IMR-90 (cell line): ENCODE measurements around the gene ACADSB. TPM values are rescaled to one million over a fixed set of nuclear protein-coding genes. Genes with fewer than 3 reads are reported as not detected.

Source experiments
- ATAC-seq: fragments of 200-7000 bp; cut with Tn5 transposase; 2 replicates; pipeline ENCODE4 v1.9.1; 2020; ENCODE audit warnings: low read depth, mild to moderate bottlenecking, moderate library complexity
- BruUV-seq: library from RNA; stranded (reverse); fragments of 400-500 nt; replicated peaks from 2 replicates; lab custom pipeline; 2021; lab: Mats Ljungman, UMichigan
- CTCF ChIA-PET: fragments of 300-600 bp; formaldehyde crosslinking; extraction: SDS; loops from one replicate; lab custom pipeline; 2021; ENCODE audit warnings: antibody characterized with exemption; lab: Yijun Ruan, JAX
- POLR2A ChIA-PET: fragments of 300-600 bp; sonication (Branson Sonifier 250); formaldehyde crosslinking; loops from one replicate; lab custom pipeline; 2022; ENCODE audit warnings: antibody characterized with exemption; ENCODE audit not compliant: unreplicated experiment; lab: Charles Lee
- DNase-seq: peaks from one replicate; pipeline ENCODE4 v3.0.0; 2013
- H2AFZ ChIP-seq: replicated peaks from 2 replicates; pipeline ENCODE3; 2013; ENCODE audit warnings: low read length, mild to moderate bottlenecking; ENCODE audit not compliant: poor library complexity
- H2AK5ac ChIP-seq: 2 replicates; pipeline ENCODE4 v1.6.1; 2013; ENCODE audit warnings: low read depth, low read length, inconsistent platforms
- H2AK9ac ChIP-seq: replicated peaks from 2 replicates; pipeline ENCODE3; 2013; ENCODE audit warnings: mild to moderate bottlenecking, low read depth, low read length, moderate library complexity; ENCODE audit not compliant: poor library complexity
- H2BK120ac ChIP-seq: 2 replicates; pipeline ENCODE4 v1.6.1; 2013; ENCODE audit warnings: low read depth, low read length, inconsistent platforms
- H2BK15ac ChIP-seq: 3 replicates; pipeline ENCODE4 v1.6.1; 2013; ENCODE audit warnings: low read depth, low read length, inconsistent platforms
- H2BK20ac ChIP-seq: 2 replicates; pipeline ENCODE4 v1.6.1; 2013; ENCODE audit warnings: low read depth, mild to moderate bottlenecking, inconsistent platforms, low read length, moderate library complexity
- H2BK5ac ChIP-seq: 2 replicates; pipeline ENCODE4 v1.6.1; 2013; ENCODE audit warnings: mild to moderate bottlenecking, low read depth, low read length, inconsistent platforms; ENCODE audit not compliant: poor library complexity, severe bottlenecking
- H3K14ac ChIP-seq: replicated peaks from 2 replicates; pipeline ENCODE4 v1.6.1; 2013; ENCODE audit warnings: low read depth, low read length, inconsistent platforms
- H3K18ac ChIP-seq: 2 replicates; pipeline ENCODE4 v1.6.1; 2013; ENCODE audit warnings: low read depth, low read length, control low read depth
- H3K23ac ChIP-seq: 2 replicates; pipeline ENCODE4 v1.6.1; 2013; ENCODE audit warnings: low read depth, low read length, inconsistent platforms
- H3K27ac ChIP-seq: 2 replicates; pipeline ENCODE4 v1.5.1; 2013; ENCODE audit warnings: mild to moderate bottlenecking, control low read depth, low read length; ENCODE audit not compliant: insufficient read depth
- H3K27me3 ChIP-seq: 2 replicates; pipeline ENCODE4 v1.6.1; 2013; ENCODE audit warnings: low read length; ENCODE audit not compliant: control insufficient read depth, insufficient read depth
- H3K36me3 ChIP-seq: 2 replicates; pipeline ENCODE4 v1.6.1; 2013; ENCODE audit warnings: low read length, mixed read lengths; ENCODE audit not compliant: control insufficient read depth, insufficient read depth
- H3K4ac ChIP-seq: 2 replicates; pipeline ENCODE4 v1.6.1; 2013; ENCODE audit warnings: low read depth, low read length, inconsistent platforms
- H3K4me1 ChIP-seq: 2 replicates; pipeline ENCODE4 v1.6.1; 2013; ENCODE audit warnings: low read length, mixed read lengths; ENCODE audit not compliant: control insufficient read depth, insufficient read depth
- H3K4me2 ChIP-seq: 2 replicates; pipeline ENCODE4 v1.6.1; 2013; ENCODE audit warnings: low read depth, mild to moderate bottlenecking, control low read depth, low read length, moderate library complexity
- H3K4me3 ChIP-seq: 2 replicates; pipeline ENCODE4 v1.5.1; 2013; ENCODE audit warnings: low read depth, mild to moderate bottlenecking, control low read depth, low read length, moderate library complexity; ENCODE audit not compliant: insufficient read depth
- H3K56ac ChIP-seq: 2 replicates; pipeline ENCODE4 v1.6.1; 2013; ENCODE audit warnings: low read length, inconsistent platforms; ENCODE audit not compliant: insufficient read depth; ENCODE audit errors: extremely low read depth
- H3K79me1 ChIP-seq, 2 experiments: 2 replicates each; pipeline ENCODE4 v1.6.1; 2013; ENCODE audit warnings: low read length in 2 of 2, inconsistent platforms in 1 of 2, low read depth in 1 of 2
- H3K9ac ChIP-seq: 2 replicates; pipeline ENCODE4 v1.6.1; 2013; ENCODE audit warnings: low read depth, low read length, control low read depth
- H3K9me1 ChIP-seq: 2 replicates; pipeline ENCODE4 v1.6.1; 2013; ENCODE audit warnings: low read length, inconsistent platforms; ENCODE audit not compliant: insufficient read depth
- H3K9me3 ChIP-seq: 2 replicates; pipeline ENCODE4 v1.6.1; 2013; ENCODE audit warnings: low read length; ENCODE audit not compliant: control insufficient read depth, insufficient read depth
- H4K20me1 ChIP-seq: 2 replicates; pipeline ENCODE4 v1.6.1; 2013; ENCODE audit warnings: low read length, inconsistent platforms; ENCODE audit not compliant: insufficient read depth
- H4K5ac ChIP-seq: 2 replicates; pipeline ENCODE4 v1.6.1; 2013; ENCODE audit warnings: mild to moderate bottlenecking, low read depth, low read length, control low read depth
- H4K8ac ChIP-seq, 2 experiments: 2 replicates each; pipeline ENCODE4 v1.6.1; 2013; ENCODE audit warnings: low read depth in 2 of 2, low read length in 2 of 2, control low read depth in 1 of 2, inconsistent platforms in 1 of 2
- H4K91ac ChIP-seq: 2 replicates; pipeline ENCODE4 v1.6.1; 2013; ENCODE audit warnings: low read depth, low read length, inconsistent platforms; ENCODE audit not compliant: insufficient read depth
- BHLHE40 ChIP-seq: fragments of 150-350 bp; IDR thresholded peaks from 2 replicates; pipeline ENCODE4 v1.6.1; 2016; ENCODE audit warnings: mild to moderate bottlenecking, low read depth, low read length
- CEBPB ChIP-seq: IDR thresholded peaks from 2 replicates; pipeline ENCODE4 v1.6.1; 2012; ENCODE audit warnings: low read depth, low read length, improper control_type of control experiment
- CHD1 ChIP-seq: IDR thresholded peaks from 2 replicates; pipeline ENCODE4 v1.6.1; 2012; ENCODE audit warnings: low read depth, low read length, improper control_type of control experiment
- FOS ChIP-seq: fragments of 150-350 bp; IDR thresholded peaks from 2 replicates; pipeline ENCODE4 v1.6.1; 2016; ENCODE audit warnings: low read depth, low read length
- MAFK ChIP-seq: IDR thresholded peaks from 2 replicates; pipeline ENCODE4 v1.6.1; 2012; ENCODE audit warnings: low read depth, low read length, improper control_type of control experiment
- MAZ ChIP-seq: IDR thresholded peaks from 2 replicates; pipeline ENCODE4 v1.6.1; 2012; ENCODE audit warnings: low read depth, mild to moderate bottlenecking, low read length, improper control_type of control experiment, moderate library complexity, borderline replicate concordance
- MXI1 ChIP-seq: IDR thresholded peaks from 2 replicates; pipeline ENCODE4 v1.6.1; 2012; ENCODE audit warnings: low read depth, mild to moderate bottlenecking, low read length, moderate library complexity, borderline replicate concordance
- NFE2L2 ChIP-seq: fragments of 150-350 bp; IDR thresholded peaks from 2 replicates; pipeline ENCODE4 v1.6.1; 2016; ENCODE audit warnings: low read depth, mild to moderate bottlenecking, low read length
- POLR2A ChIP-seq: IDR thresholded peaks from 2 replicates; pipeline ENCODE4 v1.6.1; 2012; ENCODE audit warnings: mild to moderate bottlenecking, low read depth, low read length
- RAD21 ChIP-seq: IDR thresholded peaks from 2 replicates; pipeline ENCODE4 v1.6.1; 2012; ENCODE audit warnings: low read length, improper control_type of control experiment
- RCOR1 ChIP-seq: IDR thresholded peaks from 2 replicates; pipeline ENCODE4 v1.6.1; 2012; ENCODE audit warnings: mild to moderate bottlenecking, low read length, improper control_type of control experiment; ENCODE audit not compliant: insufficient replicate concordance
- RFX5 ChIP-seq: IDR thresholded peaks from 2 replicates; pipeline ENCODE4 v1.8.0; 2012; ENCODE audit warnings: low read depth, mild to moderate bottlenecking, low read length, moderate library complexity
- SMC3 ChIP-seq: fragments of 150-350 bp; IDR thresholded peaks from 2 replicates; pipeline ENCODE4 v1.6.1; 2016; ENCODE audit warnings: low read depth, mild to moderate bottlenecking, antibody characterized with exemption, low read length, moderate library complexity
- WGBS, 2 experiments: methylation state at CpG; one replicate each; pipeline versions ENCODE4 v1.1.5 to v1.1.7; 2013; ENCODE audit warnings: missing lambda C conversion rate in 2 of 2; ENCODE audit not compliant: insufficient read length in 1 of 2; ENCODE audit errors: extremely low coverage in 2 of 2; 5-methylcytosine and 5-hydroxymethylcytosine counted together
- dilution Hi-C: fragments of 300-500 bp; cut with HindIII; formaldehyde crosslinking; loops from one replicate; pipeline ENCODE4 v1.14.3; 2018; ENCODE audit warnings: low sequenced_read_pairs; ENCODE audit not compliant: unreplicated experiment
- in situ Hi-C: fragments of 300-500 bp; cut with MboI; formaldehyde crosslinking; loops from 3 replicates; pipeline ENCODE4 v1.14.3; 2019; ENCODE audit warnings: low sequenced_read_pairs, inconsistent platforms, mixed read lengths
- intact Hi-C: fragments of 100-400 bp; cut with micrococcal nuclease; formaldehyde crosslinking; loops from 2 replicates; pipeline ENCODE4 v1.10.0; 2022
- polyA plus RNA-seq, 3 experiments: library from polyadenylated mRNA; depleted of rRNA; stranded (reverse); fragments of >200 nt; gene quantifications; 2 replicates each; pipeline ENCODE4 v1.2.3, GENCODE V29; 2012; ENCODE audit warnings: low replicate concordance in 1 of 3
- total RNA-seq: library from RNA; depleted of rRNA; stranded (reverse); fragments of >200 nt; gene quantifications from 2 replicates; pipeline ENCODE4 v1.2.3, GENCODE V29; 2012
- TF ChIP-seq, protein P1 (sequence below): fragments of 150-350 bp; IDR thresholded peaks from 2 replicates; pipeline ENCODE4 v1.6.1; 2016; ENCODE audit warnings: low read depth, mild to moderate bottlenecking, low read length, moderate library complexity, borderline replicate concordance
- TF ChIP-seq, protein P2 (sequence below): conservative IDR thresholded peaks from 2 replicates; pipeline ENCODE4 v1.5.1; 2012; ENCODE audit warnings: mild to moderate bottlenecking, low read depth, low read length, improper control_type of control experiment
- TF ChIP-seq, protein P3 (sequence below): fragments of 150-350 bp; IDR thresholded peaks from 2 replicates; pipeline ENCODE4 v1.6.1; 2017; ENCODE audit warnings: mild to moderate bottlenecking, antibody characterized with exemption, low read length, low read depth

Gene ACADSB
- total and polyA plus RNA-seq, 2 of the 4 experiments (the other 2 are of a cell fraction), result 6.2 to 10.6 TPM

DNA sequence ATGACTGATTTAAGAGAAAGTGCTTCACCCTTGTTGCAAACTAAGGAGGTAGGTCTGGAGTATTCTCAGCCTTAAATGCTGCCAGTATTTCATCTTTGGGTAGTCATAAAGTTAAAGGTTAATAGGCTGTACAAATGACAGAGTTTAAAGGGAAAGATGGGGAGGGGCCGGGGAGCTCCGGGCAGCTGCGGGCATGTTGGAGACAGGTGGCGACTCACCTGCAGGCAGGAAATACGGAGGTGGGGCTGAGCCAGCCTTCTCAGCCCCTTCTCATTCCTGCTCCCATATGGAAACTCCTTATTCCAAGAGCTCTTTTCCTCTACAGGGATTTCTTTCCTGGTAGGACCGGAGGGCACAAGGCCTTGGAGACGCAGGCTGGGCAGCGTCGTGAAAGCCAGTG is 95.1 kb downstream of the ACADSB start:
- ChIA-PET POLR2A (no interaction called here), CTCF (no interaction called here)
- no peak overlapping the region for H3K23ac ChIP-seq
- WGBS, 2 experiments, result no CpG with 5 or more reads among the region's 9 CpGs
- no peaks in the 10 kb centered on the region for H3K79me1 ChIP-seq
- TF ChIP-seq SMC3 (no peak), NFE2L2 (no peak), MXI1 (no peak), RFX5 (no peak), FOS (no peak), MAZ (no peak), RCOR1 (no peak), CHD1 (no peak), POLR2A (no peak), CEBPB (no peak), MAFK (no peak), BHLHE40 (no peak), RAD21 (no peak)
- TF ChIP-seq, protein P1, sequence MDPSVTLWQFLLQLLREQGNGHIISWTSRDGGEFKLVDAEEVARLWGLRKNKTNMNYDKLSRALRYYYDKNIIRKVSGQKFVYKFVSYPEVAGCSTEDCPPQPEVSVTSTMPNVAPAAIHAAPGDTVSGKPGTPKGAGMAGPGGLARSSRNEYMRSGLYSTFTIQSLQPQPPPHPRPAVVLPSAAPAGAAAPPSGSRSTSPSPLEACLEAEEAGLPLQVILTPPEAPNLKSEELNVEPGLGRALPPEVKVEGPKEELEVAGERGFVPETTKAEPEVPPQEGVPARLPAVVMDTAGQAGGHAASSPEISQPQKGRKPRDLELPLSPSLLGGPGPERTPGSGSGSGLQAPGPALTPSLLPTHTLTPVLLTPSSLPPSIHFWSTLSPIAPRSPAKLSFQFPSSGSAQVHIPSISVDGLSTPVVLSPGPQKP, result no peak
- TF ChIP-seq, protein P2, sequence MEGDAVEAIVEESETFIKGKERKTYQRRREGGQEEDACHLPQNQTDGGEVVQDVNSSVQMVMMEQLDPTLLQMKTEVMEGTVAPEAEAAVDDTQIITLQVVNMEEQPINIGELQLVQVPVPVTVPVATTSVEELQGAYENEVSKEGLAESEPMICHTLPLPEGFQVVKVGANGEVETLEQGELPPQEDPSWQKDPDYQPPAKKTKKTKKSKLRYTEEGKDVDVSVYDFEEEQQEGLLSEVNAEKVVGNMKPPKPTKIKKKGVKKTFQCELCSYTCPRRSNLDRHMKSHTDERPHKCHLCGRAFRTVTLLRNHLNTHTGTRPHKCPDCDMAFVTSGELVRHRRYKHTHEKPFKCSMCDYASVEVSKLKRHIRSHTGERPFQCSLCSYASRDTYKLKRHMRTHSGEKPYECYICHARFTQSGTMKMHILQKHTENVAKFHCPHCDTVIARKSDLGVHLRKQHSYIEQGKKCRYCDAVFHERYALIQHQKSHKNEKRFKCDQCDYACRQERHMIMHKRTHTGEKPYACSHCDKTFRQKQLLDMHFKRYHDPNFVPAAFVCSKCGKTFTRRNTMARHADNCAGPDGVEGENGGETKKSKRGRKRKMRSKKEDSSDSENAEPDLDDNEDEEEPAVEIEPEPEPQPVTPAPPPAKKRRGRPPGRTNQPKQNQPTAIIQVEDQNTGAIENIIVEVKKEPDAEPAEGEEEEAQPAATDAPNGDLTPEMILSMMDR, result no peak
- TF ChIP-seq, protein P3, sequence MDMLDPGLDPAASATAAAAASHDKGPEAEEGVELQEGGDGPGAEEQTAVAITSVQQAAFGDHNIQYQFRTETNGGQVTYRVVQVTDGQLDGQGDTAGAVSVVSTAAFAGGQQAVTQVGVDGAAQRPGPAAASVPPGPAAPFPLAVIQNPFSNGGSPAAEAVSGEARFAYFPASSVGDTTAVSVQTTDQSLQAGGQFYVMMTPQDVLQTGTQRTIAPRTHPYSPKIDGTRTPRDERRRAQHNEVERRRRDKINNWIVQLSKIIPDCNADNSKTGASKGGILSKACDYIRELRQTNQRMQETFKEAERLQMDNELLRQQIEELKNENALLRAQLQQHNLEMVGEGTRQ, result no peak
- H3K36me3 ChIP-seq, result no peaks in the 10 kb centered on the region
- dilution Hi-C loops, result no loop called here
- no peak overlapping the region for H3K14ac ChIP-seq
- H4K5ac ChIP-seq, result no peak overlapping the region
- no TSS peak for BruUV-seq
- H2BK5ac ChIP-seq, result no peak overlapping the region
- no peaks in the 10 kb centered on the region for H4K20me1 ChIP-seq
- no peak for ATAC-seq
- intact Hi-C loops, result no loop called here
- no peak overlapping the region for H2AK9ac ChIP-seq
- H3K4me2 ChIP-seq, result no peak overlapping the region
- H3K4me3 ChIP-seq, result no peak overlapping the region
- H2AFZ ChIP-seq, result no peak overlapping the region
- no peak overlapping the region for H2BK120ac ChIP-seq
- H3K4ac ChIP-seq, result no peak overlapping the region
- H2BK20ac ChIP-seq, result no peak overlapping the region
- DNase-seq, result no peak
- H3K27me3 ChIP-seq, result no peaks in the 10 kb centered on the region
- in situ Hi-C loops, result no loop called here
- H2AK5ac ChIP-seq, result no peak overlapping the region
- H3K56ac ChIP-seq, result no peak overlapping the region
- no peak overlapping the region for H3K18ac ChIP-seq
- no peak overlapping the region for H2BK15ac ChIP-seq
- no peak overlapping the region for H4K91ac ChIP-seq
- peaks cover 2% of the 10 kb centered on the region; the same call in 1 of the 2 replicates for H3K9me3 ChIP-seq
- no peak overlapping the region for H4K8ac ChIP-seq
- no peak overlapping the region for H3K27ac ChIP-seq
- no peak overlapping the region for H3K9ac ChIP-seq
- no peaks in the 10 kb centered on the region for H3K9me1 ChIP-seq
- no peaks in the 10 kb centered on the region for H3K4me1 ChIP-seq
